ENCODE results near the gene MRPL10.

Gene MRPL10

GRCh38 chr17:47850692-47851573 is 19.6 kb upstream of the MRPL10 start, which contains the start of gene SP6 (continued):
- TF ChIP-seq ZBTB10 (tag by site-specific recombination; IDR thresholded peaks at IDR 0.05): no peak
- TF ChIP-seq ZNF239 (tag by site-specific recombination; IDR thresholded peaks at IDR 0.05): no peak
- no peak for TF ChIP-seq ZFP41 (tag by site-specific recombination; IDR thresholded peaks at IDR 0.05; ENCODE audit: borderline replicate concordance)
- TF ChIP-seq ZNF488 (tag by site-specific recombination; IDR thresholded peaks at IDR 0.05): no peak
- TF ChIP-seq PATZ1 (tag by site-specific recombination; IDR thresholded peaks at IDR 0.05): peak; percentile 76
- peak; percentile 66 for TF ChIP-seq ZBTB17 (tag by site-specific recombination; IDR thresholded peaks at IDR 0.05)
- no peak for TF ChIP-seq ZNF121 (tag by site-specific recombination; IDR thresholded peaks at IDR 0.05)
- TF ChIP-seq KLF1 (tag by site-specific recombination; IDR thresholded peaks at IDR 0.05): peak; percentile 91
- TF ChIP-seq TSHZ1 (tag by site-specific recombination; IDR thresholded peaks at IDR 0.05; ENCODE audit: borderline replicate concordance): no peak
- TF ChIP-seq GFI1B (tag by site-specific recombination; IDR thresholded peaks at IDR 0.05): no peak
- no peak for TF ChIP-seq BCL6B (tag by site-specific recombination; IDR thresholded peaks at IDR 0.05)
- TF ChIP-seq REST (tag by site-specific recombination; IDR thresholded peaks at IDR 0.05): no peak
- TF ChIP-seq ZNF24 (tag by site-specific recombination; IDR thresholded peaks at IDR 0.05): no peak
- TF ChIP-seq ZNF221 (tag by site-specific recombination; IDR thresholded peaks at IDR 0.05; ENCODE audit: borderline replicate concordance): no peak
- TF ChIP-seq ZNF654 (tag by site-specific recombination; IDR thresholded peaks at IDR 0.05; ENCODE audit: low read depth): no peak
- no peak for TF ChIP-seq MYNN (tag by site-specific recombination; IDR thresholded peaks at IDR 0.05; ENCODE audit: borderline replicate concordance)
- no peak for TF ChIP-seq PRDM2 (tag by site-specific recombination; IDR thresholded peaks at IDR 0.05; ENCODE audit: borderline replicate concordance)

All from HEK293 (cell line).